Inflammatory macrophage treated with lipopolysaccharide for 4 hours (primary cell): ENCODE data around the gene DCLK3.

Source experiments
- DNase-seq: peaks from one replicate; pipeline ENCODE4 v3.0.0-alpha.2; 2020

The DCLK3 gene

GRCh38 chr3:36763850-36764703, at the start of gene DCLK3:
DCLK3 (minus strand) TSS chr3:36764553; CDS start chr3:36764263, 290 bp downstream.
- peak; percentile 17 for DNase-seq

GRCh38 chr3:36813305-36813704, 49.0 kb upstream of the DCLK3 start:
- DNase-seq = no peak

- no peak for DNase-seq
Observed at GRCh38 chr3:36812240-36812639, 47.9 kb upstream of the DCLK3 start.

- DNase-seq = no peak
Observed at GRCh38 chr3:36811768-36812167, 47.4 kb upstream of the DCLK3 start.

- DNase-seq = peak; percentile 11
Observed at GRCh38 chr3:36804295-36805055, 40.1 kb upstream of the DCLK3 start.

- DNase-seq = no peak
Observed at GRCh38 chr3:36803091-36803791, 38.9 kb upstream of the DCLK3 start.

- DNase-seq = no peak
Observed at GRCh38 chr3:36800533-36801116, 36.3 kb upstream of the DCLK3 start.

GRCh38 chr3:36796881-36797280, 32.5 kb upstream of the DCLK3 start:
- DNase-seq = peak; percentile 10

GRCh38 chr3:36796161-36796560, 31.8 kb upstream of the DCLK3 start:
- no peak for DNase-seq

GRCh38 chr3:36795622-36796021, 31.3 kb upstream of the DCLK3 start:
- DNase-seq = no peak

GRCh38 chr3:36792342-36792741, 28.0 kb upstream of the DCLK3 start:
- peak; percentile 6 for DNase-seq

- no peak for DNase-seq
Observed at GRCh38 chr3:36790765-36791164, 26.4 kb upstream of the DCLK3 start.

GRCh38 chr3:36786921-36787890, 22.9 kb upstream of the DCLK3 start:
- DNase-seq = peak; percentile 91

- no peak for DNase-seq
Observed at GRCh38 chr3:36784138-36784635, 19.8 kb upstream of the DCLK3 start.

- no peak for DNase-seq
Observed at GRCh38 chr3:36777424-36778218, 13.3 kb upstream of the DCLK3 start.

- peak; percentile 92 for DNase-seq
Observed at GRCh38 chr3:36776436-36776835, 12.1 kb upstream of the DCLK3 start.

GRCh38 chr3:36774052-36774451, 9.7 kb upstream of the DCLK3 start:
- DNase-seq = peak; percentile 46

- no peak for DNase-seq
Observed at GRCh38 chr3:36771931-36772330, 7.6 kb upstream of the DCLK3 start.

GRCh38 chr3:36769926-36770325, 5.6 kb upstream of the DCLK3 start:
- no peak for DNase-seq

GRCh38 chr3:36765104-36765503, 751 bp upstream of the DCLK3 start:
- DNase-seq = no peak

- DNase-seq = no peak
Observed at GRCh38 chr3:36764704-36765038, 318 bp upstream of the DCLK3 start.
